ENCODE results near the gene GNG8. TPM values are rescaled to one million over a fixed set of nuclear protein-coding genes. Genes with fewer than 3 reads are reported as not detected.

The GNG8 gene
- total RNA-seq, 4 donors from 2014 or later: not detected

- Histone ChIP-seq H3K9me3 (no peaks in the 10 kb centered on the region), H3K27me3 (no peaks in the 10 kb centered on the region), H3K27ac (no peak overlapping the region), H3K4me1 (no peaks in the 10 kb centered on the region), H3K36me3 (peaks cover 33% of the 10 kb centered on the region), H3K4me3 (no peak overlapping the region)
- TF ChIP-seq CTCF (IDR thresholded peaks at IDR 0.05) (no peak), POLR2A (IDR thresholded peaks at IDR 0.05) (no peak), POLR2AphosphoS5 (IDR thresholded peaks at IDR 0.05) (no peak), EP300 (IDR thresholded peaks at IDR 0.05) (no peak)
- DNase-seq (ENCODE audit: low spot score in 2 of 2): no peak
These were observed 34.8 kb upstream of the GNG8 start for GRCh38 chr19:46670813-46671212.

GRCh38 chr19:46668662-46669061, 32.7 kb upstream of the GNG8 start:
- peaks cover 12% of the 10 kb centered on the region for H3K36me3 ChIP-seq
- no peak for TF ChIP-seq EP300 (IDR thresholded peaks at IDR 0.05)
- TF ChIP-seq POLR2AphosphoS5 (IDR thresholded peaks at IDR 0.05): no peak
- TF ChIP-seq POLR2A (IDR thresholded peaks at IDR 0.05): no peak
- TF ChIP-seq CTCF (IDR thresholded peaks at IDR 0.05): no peak
- no peak for DNase-seq (ENCODE audit: low spot score in 2 of 2)
- WGBS: 90% methylated on average over 3 of the region's 3 CpGs
- H3K27ac ChIP-seq: no peak overlapping the region
- H3K4me1 ChIP-seq: no peaks in the 10 kb centered on the region
- no peaks in the 10 kb centered on the region for H3K9me3 ChIP-seq
- H3K4me3 ChIP-seq: no peak overlapping the region
- H3K27me3 ChIP-seq: no peaks in the 10 kb centered on the region

GRCh38 chr19:46665072-46665471, 29.1 kb upstream of the GNG8 start:
- 82% methylated on average over 8 of the region's 8 CpGs for WGBS
- TF ChIP-seq EP300 (IDR thresholded peaks at IDR 0.05) (no peak), POLR2AphosphoS5 (IDR thresholded peaks at IDR 0.05) (no peak), CTCF (IDR thresholded peaks at IDR 0.05) (no peak), POLR2A (IDR thresholded peaks at IDR 0.05) (no peak)

GRCh38 chr19:46661735-46662592, 26.0 kb upstream of the GNG8 start:
- H3K9me3 ChIP-seq: no peaks in the 10 kb centered on the region
- H3K27ac ChIP-seq: peak overlapping the region; percentile 63
- H3K4me1 ChIP-seq: peaks cover 26% of the 10 kb centered on the region
- peak; percentile 89 for DNase-seq (ENCODE audit: low spot score in 2 of 2)
- H3K36me3 ChIP-seq: no peaks in the 10 kb centered on the region
- H3K27me3 ChIP-seq: peaks cover 28% of the 10 kb centered on the region
- peak overlapping the region; percentile 65 for H3K4me3 ChIP-seq
- peak; percentile 93 to 95 for TF ChIP-seq CTCF (IDR thresholded peaks at IDR 0.05)
- TF ChIP-seq EP300 (IDR thresholded peaks at IDR 0.05): no peak
- TF ChIP-seq POLR2AphosphoS5 (IDR thresholded peaks at IDR 0.05): no peak
- WGBS: 5% methylated on average over 19 of the region's 19 CpGs

More at GRCh38 chr19:46665072-46665471, 29.1 kb upstream of the GNG8 start:
- no peaks in the 10 kb centered on the region for H3K36me3 ChIP-seq
- H3K4me1 ChIP-seq: peaks cover 15% of the 10 kb centered on the region
- DNase-seq (ENCODE audit: low spot score in 2 of 2): no peak
- H3K4me3 ChIP-seq: no peak overlapping the region
- no peaks in the 10 kb centered on the region for H3K9me3 ChIP-seq
- H3K27ac ChIP-seq: no peak overlapping the region
- peaks cover 6% of the 10 kb centered on the region for H3K27me3 ChIP-seq

- Histone ChIP-seq H3K36me3 (no peaks in the 10 kb centered on the region), H3K9me3 (no peaks in the 10 kb centered on the region), H3K4me1 (peaks cover 26% of the 10 kb centered on the region), H3K27ac (peak within 1 kb of the TSS; percentile 63), H3K4me3 (peak within 1 kb of the TSS; percentile 65), H3K27me3 (peaks cover 28% of the 10 kb centered on the region)
- peak; percentile 100 for DNase-seq (ENCODE audit: low spot score in 2 of 2)
- TF ChIP-seq CTCF (IDR thresholded peaks at IDR 0.05) (no peak), POLR2A (IDR thresholded peaks at IDR 0.05) (no peak), EP300 (IDR thresholded peaks at IDR 0.05) (no peak), POLR2AphosphoS5 (IDR thresholded peaks at IDR 0.05) (peak in 1 of 3 donors; percentile 85)
- 0% methylated on average over 25 of the region's 61 CpGs for WGBS
These were observed 25.2 kb upstream of the GNG8 start, which contains the start of gene DACT3 for GRCh38 chr19:46661020-46661731. Gene DACT3, minus strand, starts transcription at chr19:46661182. Its CDS starts 118 bp downstream, at chr19:46661064.
